Suppressor macrophage treated with lipopolysaccharide for 4 hours (primary cell): Measurements from ENCODE around the gene PSMB2.
A peak's percentile ranks its signal among the peaks of the same experiment; 100 is the strongest.
"Not testable (repeated sequence)": the region's sequence is repeated elsewhere in the genome, so short reads cannot be mapped to it uniquely, and the experiment has no call there.

Experiments
- DNase-seq: peaks from one replicate; pipeline ENCODE4 v3.0.0-alpha.2; 2020

The PSMB2 gene

GRCh38 chr1:35591211-35591610, 50.1 kb downstream of the PSMB2 start:
- no peak for DNase-seq

- no peak for DNase-seq
Observed at GRCh38 chr1:35590476-35591040, 50.8 kb downstream of the PSMB2 start.

GRCh38 chr1:35589516-35590427, 51.6 kb downstream of the PSMB2 start:
- DNase-seq: no peak

- no peak for DNase-seq
Observed at GRCh38 chr1:35588197-35588910, 53.0 kb downstream of the PSMB2 start.

- DNase-seq: no peak
Observed at GRCh38 chr1:35587736-35588135, 53.6 kb downstream of the PSMB2 start.

- DNase-seq: no peak
Observed at GRCh38 chr1:35586808-35587207, 54.5 kb downstream of the PSMB2 start.

GRCh38 chr1:35585805-35586204, 55.5 kb downstream of the PSMB2 start:
- DNase-seq: not testable (repeated sequence)

GRCh38 chr1:35585281-35585680, 56.0 kb downstream of the PSMB2 start:
- DNase-seq: no peak

- not testable (repeated sequence) for DNase-seq
Observed at GRCh38 chr1:35581621-35582020, 59.7 kb downstream of the PSMB2 start.

- DNase-seq: no peak
Observed at GRCh38 chr1:35580949-35581388, 60.4 kb downstream of the PSMB2 start.

- peak; percentile 47 for DNase-seq
Observed at GRCh38 chr1:35577071-35577998, 64.0 kb downstream of the PSMB2 start.

GRCh38 chr1:35576766-35577070, 64.6 kb downstream of the PSMB2 start:
- DNase-seq: not testable (repeated sequence)

GRCh38 chr1:35576061-35576765, 65.1 kb downstream of the PSMB2 start:
- DNase-seq: no peak

GRCh38 chr1:35575416-35575958, 65.8 kb downstream of the PSMB2 start:
- DNase-seq: no peak

GRCh38 chr1:35574655-35575415, 66.5 kb downstream of the PSMB2 start:
- peak; percentile 61 for DNase-seq

- DNase-seq: no peak
Observed at GRCh38 chr1:35574125-35574654, 67.1 kb downstream of the PSMB2 start.

GRCh38 chr1:35573198-35574124, 67.9 kb downstream of the PSMB2 start, which contains the start of gene TFAP2E:
TSS of gene TFAP2E (plus strand) at chr1:35573314. CDS start at chr1:35573578, 264 bp downstream.
- peak; percentile 55 for DNase-seq

- no peak for DNase-seq
Observed at GRCh38 chr1:35572296-35572695, 69.0 kb downstream of the PSMB2 start.

- no peak for DNase-seq
Observed at GRCh38 chr1:35571263-35571662, 70.1 kb downstream of the PSMB2 start.
